ENCODE data around the gene FAM24A. TPM values are rescaled to one million over a fixed set of nuclear protein-coding genes. Genes with fewer than 3 reads are reported as not detected.

FAM24A gene
- total and polyA plus RNA-seq, 2 donors from 2014 or later: not detected

- peak within 1 kb of the TSS; percentile 61 to 88 (median 62) for H3K4me3 ChIP-seq (ENCODE audit: low read length in 3 of 3)
- peak within 1 kb of the TSS; percentile 51 to 76 (median 58) for H3K9ac ChIP-seq (ENCODE audit: low read length in 3 of 3)
- peaks cover 0 to 2% (median 0%) of the 10 kb centered on the region in 3 donors for H3K36me3 ChIP-seq (ENCODE audit: control insufficient read depth in 2 of 3, insufficient read depth in 3 of 3, low read length in 3 of 3)
- TF ChIP-seq CTCF (IDR thresholded peaks at IDR 0.05; ENCODE audit: borderline replicate concordance, extremely low read depth, insufficient read depth): peak; percentile 8
- peak within 1 kb of the TSS in 1 of 2 donors; percentile 41 for H3K27ac ChIP-seq (ENCODE audit: low read depth in 2 of 2, low read length in 2 of 2)
- no peaks in the 10 kb centered on the region for H3K9me3 ChIP-seq (ENCODE audit: control insufficient read depth in 2 of 3, insufficient read depth in 1 of 3, low read length in 3 of 3)
- intact Hi-C loops (cut with DNase I): no loop called here
- peak; percentile 99 for DNase-seq
- no peak for FAIRE-seq
- peaks cover 0 to 7% (median 5%) of the 10 kb centered on the region in 3 donors for H3K4me1 ChIP-seq (ENCODE audit: control insufficient read depth in 2 of 3, insufficient read depth in 2 of 3, low read depth in 1 of 3, low read length in 3 of 3)
- no peaks in the 10 kb centered on the region for H3K27me3 ChIP-seq (ENCODE audit: control insufficient read depth, insufficient read depth, low read length)
These were observed 43.7 kb downstream of the FAM24A start, which contains the start of gene C10orf88 for GRCh38 chr10:122953902-122954730. Gene C10orf88 (minus strand): TSS chr10:122954227. CDS start chr10:122954178, 49 bp downstream.

- Histone ChIP-seq H3K27me3 (ENCODE audit: control insufficient read depth, insufficient read depth, low read length) (no peaks in the 10 kb centered on the region), H3K9me3 (ENCODE audit: control insufficient read depth in 2 of 3, insufficient read depth in 1 of 3, low read length in 3 of 3) (no peaks in the 10 kb centered on the region), H3K27ac (ENCODE audit: low read depth in 2 of 2, low read length in 2 of 2) (no peak overlapping the region), H3K4me1 (ENCODE audit: control insufficient read depth in 2 of 3, insufficient read depth in 2 of 3, low read depth in 1 of 3, low read length in 3 of 3) (peaks cover 0 to 7% (median 5%) of the 10 kb centered on the region in 3 donors), H3K36me3 (ENCODE audit: control insufficient read depth in 2 of 3, insufficient read depth in 3 of 3, low read length in 3 of 3) (no peaks in the 10 kb centered on the region), H3K4me3 (ENCODE audit: low read length in 3 of 3) (peak overlapping the region; percentile 61 to 88 (median 62)), H3K9ac (ENCODE audit: low read length in 3 of 3) (peak overlapping the region in 1 of 3 donors; percentile 76)
- FAIRE-seq: no peak
- intact Hi-C loops (cut with DNase I): no loop called here
- no peak for DNase-seq
- no peak for TF ChIP-seq CTCF (IDR thresholded peaks at IDR 0.05; ENCODE audit: borderline replicate concordance, extremely low read depth, insufficient read depth)
These were observed 44.3 kb downstream of the FAM24A start for GRCh38 chr10:122954731-122955050.

- H3K27me3 ChIP-seq (ENCODE audit: control insufficient read depth, insufficient read depth, low read length): no peaks in the 10 kb centered on the region
- FAIRE-seq: no peak
- H3K27ac ChIP-seq (ENCODE audit: low read depth in 2 of 2, low read length in 2 of 2): no peak overlapping the region
- H3K9me3 ChIP-seq (ENCODE audit: control insufficient read depth in 2 of 3, insufficient read depth in 1 of 3, low read length in 3 of 3): no peaks in the 10 kb centered on the region
- no peaks in the 10 kb centered on the region for H3K36me3 ChIP-seq (ENCODE audit: control insufficient read depth in 2 of 3, insufficient read depth in 3 of 3, low read length in 3 of 3)
- intact Hi-C loops (cut with DNase I): no loop called here
- no peak overlapping the region for H3K4me3 ChIP-seq (ENCODE audit: low read length in 3 of 3)
- H3K4me1 ChIP-seq (ENCODE audit: control insufficient read depth in 2 of 3, insufficient read depth in 2 of 3, low read depth in 1 of 3, low read length in 3 of 3): peaks cover 0 to 7% (median 5%) of the 10 kb centered on the region in 3 donors
- H3K9ac ChIP-seq (ENCODE audit: low read length in 3 of 3): no peak overlapping the region
- no peak for DNase-seq
- TF ChIP-seq CTCF (IDR thresholded peaks at IDR 0.05; ENCODE audit: borderline replicate concordance, extremely low read depth, insufficient read depth): no peak
These were observed 45.5 kb downstream of the FAM24A start for GRCh38 chr10:122955892-122956291.
